ENCODE data around the gene SCIN. TPM values are rescaled to one million over a fixed set of nuclear protein-coding genes. Genes with fewer than 3 reads are reported as not detected.

Gene SCIN
- total and polyA plus RNA-seq, 2 of the 8 experiments (the other 6 are each of a cell fraction or from before 2014, with no cell fraction given): 0.47 to 1.9 TPM

DNA sequence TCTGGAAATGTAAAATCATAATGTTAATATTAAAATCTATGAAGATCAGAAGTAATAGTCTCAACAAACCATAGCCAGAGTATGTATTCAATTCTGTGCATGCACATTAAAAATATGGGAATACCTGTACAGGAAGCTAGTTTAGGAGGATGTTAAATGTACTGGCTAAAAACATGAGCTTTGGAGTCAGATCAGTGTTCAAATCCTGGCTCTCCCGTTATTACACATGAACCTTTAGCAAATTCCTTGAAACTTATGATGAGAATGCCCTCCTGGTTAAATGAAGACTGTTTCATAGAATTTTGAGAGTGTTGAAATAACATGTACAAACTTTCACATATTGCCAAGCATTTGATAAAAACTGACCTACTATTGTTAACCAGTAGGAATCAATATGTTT lies 121.5 kb downstream of the SCIN start:
- Histone ChIP-seq H3K18ac (ENCODE audit: extremely low read depth, low read length) (no peak overlapping the region), H3K79me2 (ENCODE audit: control insufficient read depth in 1 of 2, insufficient read depth in 2 of 2, low read length in 2 of 2) (peaks cover 0 to 75% of the 10 kb centered on the region in 2 experiments; a peak in 3 of 4 replicates), H3K14ac (ENCODE audit: insufficient read length) (no peak overlapping the region), H2BK20ac (ENCODE audit: low read length) (no peak overlapping the region), H4K5ac (ENCODE audit: insufficient read length, low read depth, low read length) (no peak overlapping the region), H3K9ac (replicated peaks in 1 of 4; ENCODE audit: extremely low read depth in 1 of 4, low read depth in 3 of 4, low read length in 3 of 4) (no peak overlapping the region), H3K4me2 (ENCODE audit: insufficient read depth in 1 of 2, low read depth in 2 of 2, low read length in 2 of 2) (no peak overlapping the region), H2AK5ac (ENCODE audit: low read depth, low read length) (no peak overlapping the region), H3K36me3 (ENCODE audit: control insufficient read depth in 2 of 4, insufficient read depth in 4 of 4, low read length in 3 of 4) (no peaks in the 10 kb centered on the region; a peak in 1 of 8 replicates), H2BK15ac (ENCODE audit: low read length) (no peak overlapping the region), H3K4me1 (replicated peaks in 1 of 4; ENCODE audit: control insufficient read depth in 3 of 4, insufficient read depth in 4 of 4, low read length in 3 of 4) (no peaks in the 10 kb centered on the region; a peak in 1 of 7 replicates), H3K27me3 (replicated peaks in 1 of 4; ENCODE audit: control insufficient read depth in 3 of 4, extremely low read depth in 1 of 4, insufficient read depth in 3 of 4, low read length in 3 of 4) (no peaks in the 10 kb centered on the region), H3K9me3 (ENCODE audit: insufficient read depth in 2 of 2, low read depth in 1 of 2, low read length in 1 of 2) (no peaks in the 10 kb centered on the region), H3K27ac (ENCODE audit: low read depth, low read length) (no peak overlapping the region), H3K79me1 (ENCODE audit: low read depth, low read length) (no peaks in the 10 kb centered on the region), H4K20me1 (replicated peaks in 1 of 2; ENCODE audit: control insufficient read depth in 1 of 2, insufficient read depth in 2 of 2, low read length in 2 of 2) (no peaks in the 10 kb centered on the region), H3K4me3 (ENCODE audit: extremely low read depth in 1 of 4, insufficient read depth in 2 of 4, low read depth in 3 of 4, low read length in 4 of 4) (no peak overlapping the region), H2BK120ac (replicated peaks; ENCODE audit: low read depth, low read length) (no peak overlapping the region), H2AFZ (ENCODE audit: low read length) (no peak overlapping the region), H2BK5ac (ENCODE audit: low read depth, low read length) (no peak overlapping the region), H3K56ac (replicated peaks; ENCODE audit: insufficient read length, low read depth, low read length) (no peak overlapping the region), H4K91ac (replicated peaks; ENCODE audit: insufficient read length, low read length) (no peak overlapping the region), H3K23me2 (ENCODE audit: low read depth, low read length) (no peaks in the 10 kb centered on the region), H2BK12ac (ENCODE audit: low read depth, low read length) (no peak overlapping the region), H4K8ac (ENCODE audit: extremely low read depth, insufficient read depth, low read length) (no peak overlapping the region), H3K4ac (replicated peaks; ENCODE audit: insufficient read length, low read depth, low read length) (no peak overlapping the region), H3K23ac (ENCODE audit: insufficient read length) (no peak overlapping the region)
- DNase-seq (ENCODE audit: low read depth in 1 of 2, low spot score in 2 of 2) (no peak), FAIRE-seq (no peak)
- POLR2A ChIA-PET (ENCODE audit: partially characterized antibody): no interaction called here
- CTCF ChIA-PET (ENCODE audit: partially characterized antibody): interaction anchor here (1.3 kb wide), 1 partner anchor 425 kb away, joined by 5 read pairs; no protein-coding TSS in a partner anchor
- TF ChIP-seq CBX5 (IDR thresholded peaks at IDR 0.05; ENCODE audit: low read depth, low read length) (no peak), CHD2 (IDR thresholded peaks at IDR 0.05; ENCODE audit: low read length) (no peak), BCL11A (IDR thresholded peaks at IDR 0.05; ENCODE audit: low read depth in 2 of 2, low read length in 2 of 2) (no peak), PHF8 (conservative IDR thresholded peaks at IDR 0.05; ENCODE audit: low read depth, low read length) (no peak), YY1 (IDR thresholded peaks at IDR 0.05; ENCODE audit: low read depth, low read length) (no peak), ASH2L (IDR thresholded peaks at IDR 0.05; ENCODE audit: low read length) (no peak), GTF2F1 (IDR thresholded peaks at IDR 0.05; ENCODE audit: borderline replicate concordance, low read depth, low read length) (no peak), NRF1 (IDR thresholded peaks at IDR 0.05; ENCODE audit: low read depth, low read length) (no peak)
- TF ChIP-seq, protein P1, sequence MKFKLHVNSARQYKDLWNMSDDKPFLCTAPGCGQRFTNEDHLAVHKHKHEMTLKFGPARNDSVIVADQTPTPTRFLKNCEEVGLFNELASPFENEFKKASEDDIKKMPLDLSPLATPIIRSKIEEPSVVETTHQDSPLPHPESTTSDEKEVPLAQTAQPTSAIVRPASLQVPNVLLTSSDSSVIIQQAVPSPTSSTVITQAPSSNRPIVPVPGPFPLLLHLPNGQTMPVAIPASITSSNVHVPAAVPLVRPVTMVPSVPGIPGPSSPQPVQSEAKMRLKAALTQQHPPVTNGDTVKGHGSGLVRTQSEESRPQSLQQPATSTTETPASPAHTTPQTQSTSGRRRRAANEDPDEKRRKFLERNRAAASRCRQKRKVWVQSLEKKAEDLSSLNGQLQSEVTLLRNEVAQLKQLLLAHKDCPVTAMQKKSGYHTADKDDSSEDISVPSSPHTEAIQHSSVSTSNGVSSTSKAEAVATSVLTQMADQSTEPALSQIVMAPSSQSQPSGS (IDR thresholded peaks at IDR 0.05; ENCODE audit: low read length): no peak
- TF ChIP-seq, protein P2, sequence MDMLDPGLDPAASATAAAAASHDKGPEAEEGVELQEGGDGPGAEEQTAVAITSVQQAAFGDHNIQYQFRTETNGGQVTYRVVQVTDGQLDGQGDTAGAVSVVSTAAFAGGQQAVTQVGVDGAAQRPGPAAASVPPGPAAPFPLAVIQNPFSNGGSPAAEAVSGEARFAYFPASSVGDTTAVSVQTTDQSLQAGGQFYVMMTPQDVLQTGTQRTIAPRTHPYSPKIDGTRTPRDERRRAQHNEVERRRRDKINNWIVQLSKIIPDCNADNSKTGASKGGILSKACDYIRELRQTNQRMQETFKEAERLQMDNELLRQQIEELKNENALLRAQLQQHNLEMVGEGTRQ (IDR thresholded peaks at IDR 0.05; ENCODE audit: low read length): no peak
- TF ChIP-seq, protein P3, sequence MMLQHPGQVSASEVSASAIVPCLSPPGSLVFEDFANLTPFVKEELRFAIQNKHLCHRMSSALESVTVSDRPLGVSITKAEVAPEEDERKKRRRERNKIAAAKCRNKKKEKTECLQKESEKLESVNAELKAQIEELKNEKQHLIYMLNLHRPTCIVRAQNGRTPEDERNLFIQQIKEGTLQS (IDR thresholded peaks at IDR 0.05; ENCODE audit: insufficient read depth, low read depth, low read length): no peak
- 89% methylated on average over 1 of the region's 1 CpG; no CpG with 5 or more reads in 1 of the 2 experiments for WGBS, 2 experiments (ENCODE audit: extremely low coverage in 1 of 2, insufficient coverage in 1 of 2, insufficient read length in 1 of 2, insufficient replicate concordance in 2 of 2, low coverage in 1 of 2, low lambda C conversion rate in 2 of 2, missing lambda C conversion rate in 1 of 2)
